CD14-positive monocyte (primary cell): ENCODE data around the gene FHOD3. TPM values are rescaled to one million over a fixed set of nuclear protein-coding genes. Genes with fewer than 3 reads are reported as not detected.

Experiments used
- DNase-seq, 3 donors: peaks; one replicate each; pipeline ENCODE4 v3.0.0-alpha.2; 2011 to 2022
- H2AFZ ChIP-seq: 2 replicates; pipeline ENCODE4 v1.6.0; 2012; ENCODE audit warnings: mild to moderate bottlenecking, low read depth, low read length, inconsistent platforms; ENCODE audit not compliant: insufficient read depth, poor library complexity, severe bottlenecking
- H3K27ac ChIP-seq, 2 donors: 1 replicate in 1 of 2; 2 replicates in 1 of 2; pipeline ENCODE4 v1.5.1; 2012 to 2013; ENCODE audit warnings: low read length in 2 of 2, control low read depth in 1 of 2, inconsistent platforms in 1 of 2, low read depth in 1 of 2, mild to moderate bottlenecking in 1 of 2
- H3K27me3 ChIP-seq, 2 donors: one replicate each; pipeline versions ENCODE4 v1.6.0 to v1.6.1; 2011 to 2013; ENCODE audit warnings: low read length in 2 of 2; ENCODE audit not compliant: control insufficient read depth in 2 of 2, insufficient read depth in 2 of 2
- H3K36me3 ChIP-seq, 2 donors: replicated peaks in 1 of 2; 1 replicate in 1 of 2; 2 replicates in 1 of 2; pipeline versions ENCODE4 v1.5.1 to v1.6.1; 2012 to 2013; ENCODE audit warnings: low read length in 2 of 2, control low read depth in 1 of 2, inconsistent platforms in 1 of 2, mild to moderate bottlenecking in 1 of 2; ENCODE audit not compliant: insufficient read depth in 2 of 2, control insufficient read depth in 1 of 2
- H3K4me1 ChIP-seq, 2 donors: 1 replicate in 1 of 2; 2 replicates in 1 of 2; pipeline versions ENCODE4 v1.5.1 to v1.6.1; 2012 to 2013; ENCODE audit warnings: low read length in 2 of 2, control low read depth in 1 of 2, inconsistent platforms in 1 of 2, mild to moderate bottlenecking in 1 of 2, moderate library complexity in 1 of 2; ENCODE audit not compliant: insufficient read depth in 2 of 2, control insufficient read depth in 1 of 2
- H3K4me2 ChIP-seq: replicated peaks from 2 replicates; pipeline ENCODE3; 2012; ENCODE audit warnings: low read length, moderate library complexity, mild to moderate bottlenecking; ENCODE audit not compliant: poor library complexity, severe bottlenecking; ENCODE audit errors: extremely low read depth
- H3K4me3 ChIP-seq, 3 experiments: fragments of 200-600 bp in 1 of 3; sonication (generic) in 1 of 3; replicated peaks in 1 of 3; 1 replicate in 2 of 3; 2 replicates in 1 of 3; pipeline ENCODE4 v1.5.1; 2011 to 2013; ENCODE audit warnings: low read length in 3 of 3, mild to moderate bottlenecking in 3 of 3, control low read depth in 2 of 3, low read depth in 2 of 3, inconsistent platforms in 1 of 3, moderate library complexity in 1 of 3
- H3K79me2 ChIP-seq: 2 replicates; pipeline ENCODE4 v1.6.0; 2012; ENCODE audit warnings: mild to moderate bottlenecking, control low read depth, inconsistent platforms, low read length, moderate library complexity; ENCODE audit not compliant: insufficient read depth
- H3K9ac ChIP-seq: 2 replicates; pipeline ENCODE4 v1.6.0; 2017; ENCODE audit warnings: low read length, mild to moderate bottlenecking; ENCODE audit not compliant: insufficient read depth, poor library complexity, severe bottlenecking
- H3K9me3 ChIP-seq, 2 donors: replicated peaks in 1 of 2; 1 replicate in 1 of 2; 2 replicates in 1 of 2; pipeline versions ENCODE4 v1.5.1 to v1.6.1; 2012 to 2013; ENCODE audit warnings: low read length in 2 of 2, control low read depth in 1 of 2; ENCODE audit not compliant: control insufficient read depth in 1 of 2, insufficient read depth in 1 of 2
- H4K20me1 ChIP-seq: 2 replicates; pipeline ENCODE4 v1.6.0; 2012; ENCODE audit warnings: mild to moderate bottlenecking, low read length, control low read depth, moderate library complexity; ENCODE audit not compliant: insufficient read depth
- H3K27ac Mint-ChIP-seq, 7 donors: one replicate each; pipeline ENCODE4 v1.8.0; 2020; ENCODE audit warnings: mild to moderate bottlenecking in 7 of 7, mixed read lengths in 7 of 7, moderate library complexity in 6 of 7, inconsistent platforms in 2 of 7
- H3K27me3 Mint-ChIP-seq, 3 donors: one replicate each; pipeline ENCODE4 v1.8.0; 2021 to 2022; ENCODE audit warnings: low read depth in 3 of 3, mild to moderate bottlenecking in 3 of 3, mixed read lengths in 3 of 3, moderate library complexity in 3 of 3, inconsistent platforms in 1 of 3
- H3K36me3 Mint-ChIP-seq, 2 donors: one replicate each; pipeline ENCODE4 v1.8.0; 2020; ENCODE audit warnings: mixed read lengths in 2 of 2, inconsistent platforms in 1 of 2, mild to moderate bottlenecking in 1 of 2
- H3K4me1 Mint-ChIP-seq: one replicate; pipeline ENCODE4 v1.8.0; 2020; ENCODE audit warnings: mild to moderate bottlenecking, mixed read lengths
- H3K4me3 Mint-ChIP-seq, 2 donors: one replicate each; pipeline ENCODE4 v1.8.0; 2020; ENCODE audit warnings: mild to moderate bottlenecking in 2 of 2, mixed read lengths in 2 of 2, moderate library complexity in 1 of 2
- H3K9me3 Mint-ChIP-seq, 7 donors: one replicate each; pipeline ENCODE4 v1.8.0; 2020 to 2022; ENCODE audit warnings: mixed read lengths in 7 of 7, mild to moderate bottlenecking in 6 of 7, moderate library complexity in 6 of 7, inconsistent platforms in 2 of 7
- CTCF ChIP-seq: fragments of 200-600 bp; IDR thresholded peaks from one replicate; pipeline ENCODE4 v1.8.0; 2022; ENCODE audit warnings: antibody characterized with exemption, mild to moderate bottlenecking
- WGBS: methylation state at CpG from one replicate; pipeline ENCODE4 v1.1.5; 2013; ENCODE audit warnings: missing lambda C conversion rate; ENCODE audit not compliant: insufficient coverage; 5-methylcytosine and 5-hydroxymethylcytosine counted together
- intact Hi-C, 2 donors: fragments of 100-400 bp; cut with micrococcal nuclease; formaldehyde crosslinking; loops; one replicate each; pipeline versions ENCODE4 v1.15.0 to v1.15.1; 2023
- polyA plus RNA-seq, 3 donors: library from polyadenylated mRNA; depleted of rRNA in 1 of 3; unstranded in 2 of 3; stranded (reverse) in 1 of 3; fragments of 300-500 nt in 2 of 3; fragments of >200 nt in 1 of 3; fragmentation: Illumina TruSeq in 2 of 3; gene quantifications; 1 replicate in 2 of 3; 2 replicates in 1 of 3; pipeline ENCODE4 v1.2.3, GENCODE V29; 2012 to 2021

Gene FHOD3
- polyA plus RNA-seq, 3 donors, result not detected

- no peak for TF ChIP-seq CTCF
- peaks cover 0 to 1% (median 0%) of the 10 kb centered on the region in 3 donors for H3K27me3 Mint-ChIP-seq
- H3K27ac ChIP-seq, result no peak overlapping the region
- 64% methylated on average over 3 of the region's 3 CpGs for WGBS
- no peak for DNase-seq
- H3K4me3 ChIP-seq, result no peak overlapping the region
- no peak overlapping the region for H3K27ac Mint-ChIP-seq
- no peaks in the 10 kb centered on the region for H3K9me3 ChIP-seq
- no peak overlapping the region for H3K4me3 Mint-ChIP-seq
- H3K9me3 Mint-ChIP-seq, result peaks cover 0 to 12% (median 5%) of the 10 kb centered on the region in 7 donors
- H3K4me1 ChIP-seq, result no peaks in the 10 kb centered on the region
- no peaks in the 10 kb centered on the region for H3K36me3 Mint-ChIP-seq
- no peak overlapping the region for H3K9ac ChIP-seq
- no peak overlapping the region for H2AFZ ChIP-seq
- H3K36me3 ChIP-seq, result no peaks in the 10 kb centered on the region
- no peaks in the 10 kb centered on the region for H3K4me1 Mint-ChIP-seq
- no peaks in the 10 kb centered on the region for H3K79me2 ChIP-seq
- no peak overlapping the region for H3K4me2 ChIP-seq
- no peaks in the 10 kb centered on the region for H4K20me1 ChIP-seq
- no peaks in the 10 kb centered on the region for H3K27me3 ChIP-seq
- intact Hi-C loops, result no loop called here
Measured at GRCh38 chr18:36503477-36503876, 206.0 kb downstream of the FHOD3 start.

GRCh38 chr18:36504928-36505327 lies 207.4 kb downstream of the FHOD3 start:
- H4K20me1 ChIP-seq, result no peaks in the 10 kb centered on the region
- H3K9ac ChIP-seq, result no peak overlapping the region
- no peak for DNase-seq
- no peak overlapping the region for H3K27ac ChIP-seq
- H3K4me2 ChIP-seq, result no peak overlapping the region
- no peaks in the 10 kb centered on the region for H3K36me3 Mint-ChIP-seq
- peaks cover 0 to 11% (median 7%) of the 10 kb centered on the region in 7 donors for H3K9me3 Mint-ChIP-seq
- H3K27me3 Mint-ChIP-seq, result peaks cover 0 to 2% (median 1%) of the 10 kb centered on the region in 3 donors
- intact Hi-C loops, result no loop called here
- 80% methylated on average over 1 of the region's 2 CpGs for WGBS
- H3K4me1 ChIP-seq, result no peaks in the 10 kb centered on the region
- no peak overlapping the region for H3K4me3 ChIP-seq
- H2AFZ ChIP-seq, result no peak overlapping the region
- H3K4me3 Mint-ChIP-seq, result no peak overlapping the region
- no peaks in the 10 kb centered on the region for H3K27me3 ChIP-seq
- TF ChIP-seq CTCF, result no peak
- H3K36me3 ChIP-seq, result no peaks in the 10 kb centered on the region
- H3K9me3 ChIP-seq, result no peaks in the 10 kb centered on the region
- no peak overlapping the region for H3K27ac Mint-ChIP-seq
- no peaks in the 10 kb centered on the region for H3K4me1 Mint-ChIP-seq
- no peaks in the 10 kb centered on the region for H3K79me2 ChIP-seq
